Calu3 (cell line): ENCODE results near the gene INTS3. TPM values are rescaled to one million over a fixed set of nuclear protein-coding genes. Genes with fewer than 3 reads are reported as not detected.
A peak's percentile ranks its signal among the peaks of the same experiment; 100 is the strongest.

ENCODE experiments used
- Bru-seq: library from RNA; stranded (reverse); fragments of 400-500 nt; gene quantifications from one replicate; lab custom pipeline; 2021; lab: Mats Ljungman, UMichigan
- BruChase-seq, 2 experiments: library from RNA; stranded (reverse); fragments of 400-500 nt; gene quantifications; one replicate each; lab custom pipeline; 2021; lab: Mats Ljungman, UMichigan
- BruUV-seq: library from RNA; stranded (reverse); fragments of 400-500 nt; replicated peaks from 2 replicates; lab custom pipeline; 2021; lab: Mats Ljungman, UMichigan
- CTCF ChIA-PET: fragments of 300-600 bp; sonication (Branson Sonifier 250); formaldehyde crosslinking; loops from one replicate; lab custom pipeline; 2022; ENCODE audit warnings: antibody characterized with exemption; lab: Charles Lee
- DNase-seq: peaks from one replicate; pipeline ENCODE4 v3.0.0; 2022
- H3K27ac Mint-ChIP-seq: one replicate; pipeline ENCODE4 v1.8.0; 2022; ENCODE audit warnings: mixed read lengths; ENCODE audit not compliant: unreplicated experiment
- H3K27me3 Mint-ChIP-seq: one replicate; pipeline ENCODE4 v1.8.0; 2022; ENCODE audit warnings: mixed read lengths; ENCODE audit not compliant: unreplicated experiment
- H3K36me3 Mint-ChIP-seq: one replicate; pipeline ENCODE4 v1.8.0; 2022; ENCODE audit warnings: mild to moderate bottlenecking, moderate library complexity, mixed read lengths; ENCODE audit not compliant: insufficient read depth, unreplicated experiment
- H3K4me1 Mint-ChIP-seq: one replicate; pipeline ENCODE4 v1.8.0; 2022; ENCODE audit warnings: mild to moderate bottlenecking, low read depth, mixed read lengths; ENCODE audit not compliant: unreplicated experiment
- H3K4me3 Mint-ChIP-seq: one replicate; pipeline ENCODE4 v1.8.0; 2022; ENCODE audit warnings: mild to moderate bottlenecking, low read depth, moderate library complexity, mixed read lengths; ENCODE audit not compliant: unreplicated experiment
- H3K9me3 Mint-ChIP-seq: one replicate; pipeline ENCODE4 v1.8.0; 2022; ENCODE audit warnings: low read depth, mixed read lengths; ENCODE audit not compliant: unreplicated experiment
- CTCF ChIP-seq: fragments of 200-600 bp; IDR thresholded peaks from one replicate; pipeline ENCODE4 v1.8.0; 2022; ENCODE audit warnings: antibody characterized with exemption; ENCODE audit not compliant: unreplicated experiment
- intact Hi-C: fragments of 100-400 bp; cut with micrococcal nuclease; formaldehyde crosslinking; loops from one replicate; pipeline ENCODE4 v1.10.0; 2022; ENCODE audit not compliant: unreplicated experiment
- long read RNA-seq: library from polyadenylated mRNA; stranded (forward); transcript quantifications from one replicate; pipeline ENCODE4 v2.0.0, GENCODE V29; 2022
- total RNA-seq: library from RNA; stranded (reverse); gene quantifications from 2 replicates; pipeline ENCODE4 v1.2.3, GENCODE V29; 2022

Gene INTS3, protein sequence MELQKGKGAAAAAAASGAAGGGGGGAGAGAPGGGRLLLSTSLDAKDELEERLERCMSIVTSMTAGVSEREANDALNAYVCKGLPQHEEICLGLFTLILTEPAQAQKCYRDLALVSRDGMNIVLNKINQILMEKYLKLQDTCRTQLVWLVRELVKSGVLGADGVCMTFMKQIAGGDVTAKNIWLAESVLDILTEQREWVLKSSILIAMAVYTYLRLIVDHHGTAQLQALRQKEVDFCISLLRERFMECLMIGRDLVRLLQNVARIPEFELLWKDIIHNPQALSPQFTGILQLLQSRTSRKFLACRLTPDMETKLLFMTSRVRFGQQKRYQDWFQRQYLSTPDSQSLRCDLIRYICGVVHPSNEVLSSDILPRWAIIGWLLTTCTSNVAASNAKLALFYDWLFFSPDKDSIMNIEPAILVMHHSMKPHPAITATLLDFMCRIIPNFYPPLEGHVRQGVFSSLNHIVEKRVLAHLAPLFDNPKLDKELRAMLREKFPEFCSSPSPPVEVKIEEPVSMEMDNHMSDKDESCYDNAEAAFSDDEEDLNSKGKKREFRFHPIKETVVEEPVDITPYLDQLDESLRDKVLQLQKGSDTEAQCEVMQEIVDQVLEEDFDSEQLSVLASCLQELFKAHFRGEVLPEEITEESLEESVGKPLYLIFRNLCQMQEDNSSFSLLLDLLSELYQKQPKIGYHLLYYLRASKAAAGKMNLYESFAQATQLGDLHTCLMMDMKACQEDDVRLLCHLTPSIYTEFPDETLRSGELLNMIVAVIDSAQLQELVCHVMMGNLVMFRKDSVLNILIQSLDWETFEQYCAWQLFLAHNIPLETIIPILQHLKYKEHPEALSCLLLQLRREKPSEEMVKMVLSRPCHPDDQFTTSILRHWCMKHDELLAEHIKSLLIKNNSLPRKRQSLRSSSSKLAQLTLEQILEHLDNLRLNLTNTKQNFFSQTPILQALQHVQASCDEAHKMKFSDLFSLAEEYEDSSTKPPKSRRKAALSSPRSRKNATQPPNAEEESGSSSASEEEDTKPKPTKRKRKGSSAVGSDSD
- 55.9 and 57.1 TPM in 2 replicates for total RNA-seq
- Bru-seq, nascent RNA: percentile 70 among the genes with signal in this experiment
- percentile 84 among the genes with signal in this experiment for BruChase-seq, experiment 1, labeled RNA remaining after a 6-hour chase
- percentile 85 among the genes with signal in this experiment for BruChase-seq, experiment 2, labeled RNA remaining after a 2-hour chase
- long read RNA-seq, full-length matches to known transcripts: 14 of 151 reads
- long read RNA-seq, partial matches to known transcripts: 12 of 151 reads
- long read RNA-seq, other reads (novel, unspliced or antisense): 125 of 151 reads

DNA sequence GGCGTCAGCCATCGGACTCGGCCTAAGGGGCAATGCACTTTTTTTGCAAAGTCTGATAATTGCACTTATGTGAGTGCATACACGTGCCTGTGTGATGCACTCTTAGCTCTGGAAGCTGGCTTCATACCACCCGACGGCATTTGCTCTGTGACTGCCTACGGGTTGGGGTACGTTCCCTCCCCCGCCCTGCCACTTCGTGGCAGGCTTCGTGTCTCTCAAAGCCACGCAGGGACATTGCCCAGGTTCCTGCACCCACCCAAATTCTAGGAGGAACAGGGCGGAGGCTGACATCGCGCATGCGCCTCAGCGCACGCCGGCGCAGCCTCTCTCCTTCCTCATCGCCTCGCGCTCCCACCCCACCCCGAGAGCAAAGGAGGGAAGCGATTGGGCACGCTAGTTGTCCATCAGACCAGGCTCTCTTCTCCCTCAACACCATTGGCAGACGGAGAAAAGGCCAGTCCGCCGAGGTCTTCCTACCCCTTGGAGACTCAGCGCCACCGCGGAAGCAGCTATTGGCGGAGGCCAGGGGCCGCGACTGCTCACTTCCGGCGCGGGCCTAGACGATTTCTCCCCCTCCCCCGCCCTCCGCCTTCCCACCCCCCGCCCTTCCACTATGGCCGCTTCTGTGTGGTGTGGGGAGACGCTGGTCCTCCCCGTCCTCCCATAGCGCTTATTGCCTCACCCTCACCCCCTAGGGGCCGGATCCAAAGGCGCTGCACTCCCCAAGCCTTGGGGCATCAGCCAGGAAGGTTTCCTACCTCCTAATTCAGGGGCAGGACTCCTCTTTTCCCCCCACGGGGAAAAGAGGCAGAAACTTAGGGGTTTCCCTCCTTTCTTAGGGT lies at the start of gene INTS3:
Gene INTS3 (plus strand): TSS at position 588 of the 842 bp plus-strand sequence. CDS start 585 bp downstream, outside the sequence.
- no peak for TF ChIP-seq CTCF
- Mint-ChIP-seq H3K4me1 (peaks cover 37% of the 10 kb centered on the region), H3K27me3 (no peaks in the 10 kb centered on the region), H3K27ac (peak within 1 kb of the TSS; percentile 95), H3K4me3 (peak within 1 kb of the TSS; percentile 89), H3K9me3 (no peaks in the 10 kb centered on the region), H3K36me3 (peaks cover 36% of the 10 kb centered on the region)
- intact Hi-C loops: no loop called here
- no TSS peak for BruUV-seq
- DNase-seq: peak; percentile 99
- CTCF ChIA-PET: interaction anchor here (0.6 to 1.0 kb wide), 15 partner anchors 12 to 832 kb away, joined by 3 to 9 read pairs (median 4); partner anchors contain the start of genes ILF2 and NPR1

DNA sequence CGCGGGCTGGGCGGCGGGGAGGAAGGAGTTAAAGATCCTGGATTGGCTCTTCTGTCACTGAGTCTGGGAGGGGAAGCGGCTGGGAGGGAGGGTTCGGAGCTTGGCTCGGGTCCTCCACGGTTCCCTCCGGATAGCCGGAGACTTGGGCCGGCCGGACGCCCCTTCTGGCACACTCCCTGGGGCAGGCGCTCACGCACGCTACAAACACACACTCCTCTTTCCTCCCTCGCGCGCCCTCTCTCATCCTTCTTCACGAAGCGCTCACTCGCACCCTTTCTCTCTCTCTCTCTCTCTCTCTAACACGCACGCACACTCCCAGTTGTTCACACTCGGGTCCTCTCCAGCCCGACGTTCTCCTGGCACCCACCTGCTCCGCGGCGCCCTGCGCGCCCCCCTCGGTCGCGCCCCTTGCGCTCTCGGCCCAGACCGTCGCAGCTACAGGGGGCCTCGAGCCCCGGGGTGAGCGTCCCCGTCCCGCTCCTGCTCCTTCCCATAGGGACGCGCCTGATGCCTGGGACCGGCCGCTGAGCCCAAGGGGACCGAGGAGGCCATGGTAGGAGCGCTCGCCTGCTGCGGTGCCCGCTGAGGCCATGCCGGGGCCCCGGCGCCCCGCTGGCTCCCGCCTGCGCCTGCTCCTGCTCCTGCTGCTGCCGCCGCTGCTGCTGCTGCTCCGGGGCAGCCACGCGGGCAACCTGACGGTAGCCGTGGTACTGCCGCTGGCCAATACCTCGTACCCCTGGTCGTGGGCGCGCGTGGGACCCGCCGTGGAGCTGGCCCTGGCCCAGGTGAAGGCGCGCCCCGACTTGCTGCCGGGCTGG lies 49.1 kb upstream of the INTS3 start, which contains the start of gene NPR1:
Gene NPR1 (plus strand): TSS at position 170 of the 818 bp plus-strand sequence. CDS start 421 bp downstream, at position 591.
- intact Hi-C loops: loop anchor here (5.0 kb wide), 1 partner anchor 309 kb away; the partner anchor contains the start of gene RAB13
- no peaks in the 10 kb centered on the region for H3K9me3 Mint-ChIP-seq
- peak within 1 kb of the TSS; percentile 71 for H3K4me3 Mint-ChIP-seq
- CTCF ChIA-PET: interaction anchor here (0.6 to 1.2 kb wide), 5 partner anchors 30 to 307 kb away, joined by 3 to 4 read pairs (median 3); partner anchors contain the start of genes INTS3 and RAB13
- TF ChIP-seq CTCF: no peak
- BruUV-seq: no TSS peak
- peaks cover 69% of the 10 kb centered on the region for H3K27me3 Mint-ChIP-seq
- peak; percentile 37 for DNase-seq
- peaks cover 26% of the 10 kb centered on the region for H3K4me1 Mint-ChIP-seq
- H3K27ac Mint-ChIP-seq: peak within 1 kb of the TSS; percentile 62
- peaks cover 17% of the 10 kb centered on the region for H3K36me3 Mint-ChIP-seq

DNA sequence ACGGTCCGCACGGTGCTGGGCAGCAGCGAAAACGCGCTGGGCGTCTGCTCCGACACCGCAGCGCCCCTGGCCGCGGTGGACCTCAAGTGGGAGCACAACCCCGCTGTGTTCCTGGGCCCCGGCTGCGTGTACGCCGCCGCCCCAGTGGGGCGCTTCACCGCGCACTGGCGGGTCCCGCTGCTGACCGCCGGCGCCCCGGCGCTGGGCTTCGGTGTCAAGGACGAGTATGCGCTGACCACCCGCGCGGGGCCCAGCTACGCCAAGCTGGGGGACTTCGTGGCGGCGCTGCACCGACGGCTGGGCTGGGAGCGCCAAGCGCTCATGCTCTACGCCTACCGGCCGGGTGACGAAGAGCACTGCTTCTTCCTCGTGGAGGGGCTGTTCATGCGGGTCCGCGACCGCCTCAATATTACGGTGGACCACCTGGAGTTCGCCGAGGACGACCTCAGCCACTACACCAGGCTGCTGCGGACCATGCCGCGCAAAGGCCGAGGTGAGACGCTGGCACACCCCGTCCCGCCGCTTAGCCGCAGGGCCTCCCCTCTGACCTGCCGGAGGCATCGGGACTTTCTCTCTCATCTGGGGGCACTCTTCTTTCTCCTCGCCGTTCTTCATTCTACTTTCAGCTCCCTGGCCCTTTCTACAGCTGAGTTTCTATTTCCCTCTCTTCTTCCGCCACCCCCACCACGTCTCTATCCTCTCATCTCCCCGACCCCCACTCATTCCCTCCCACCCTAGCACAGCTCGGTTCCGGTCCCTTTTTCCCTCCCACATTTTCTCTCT lies 48.3 kb upstream of the INTS3 start:
- peak; percentile 47 for TF ChIP-seq CTCF
- DNase-seq: peak; percentile 28
- peaks cover 77% of the 10 kb centered on the region for H3K27me3 Mint-ChIP-seq
- H3K9me3 Mint-ChIP-seq: no peaks in the 10 kb centered on the region
- H3K27ac Mint-ChIP-seq: no peak overlapping the region
- peak overlapping the region; percentile 71 for H3K4me3 Mint-ChIP-seq
- peaks cover 33% of the 10 kb centered on the region for H3K4me1 Mint-ChIP-seq
- BruUV-seq: no TSS peak
- CTCF ChIA-PET: interaction anchor here (0.9 kb wide), 1 partner anchor 307 kb away, joined by 3 read pairs; the partner anchor contains the start of gene RAB13
- intact Hi-C loops: loop anchor here (5.0 kb wide), 1 partner anchor 308 kb away; the partner anchor contains the start of gene RAB13
- H3K36me3 Mint-ChIP-seq: peaks cover 17% of the 10 kb centered on the region
